Stimulated activated CD8-positive, alpha-beta memory T cell treated with anti-CD3 and anti-CD28 coated beads, Interleukin-7, amount 100 ng/mL, for 24 hours (primary cell): ENCODE results near the gene MVP.
A peak's percentile ranks its signal among the peaks of the same experiment; 100 is the strongest.
"Not testable (repeated sequence)": the region's sequence is repeated elsewhere in the genome, so short reads cannot be mapped to it uniquely, and the experiment has no call there.

Experiments
- DNase-seq: peaks from one replicate; pipeline ENCODE4 v3.0.0-alpha.2; 2020; ENCODE audit warnings: low read depth

MVP gene

DNA sequence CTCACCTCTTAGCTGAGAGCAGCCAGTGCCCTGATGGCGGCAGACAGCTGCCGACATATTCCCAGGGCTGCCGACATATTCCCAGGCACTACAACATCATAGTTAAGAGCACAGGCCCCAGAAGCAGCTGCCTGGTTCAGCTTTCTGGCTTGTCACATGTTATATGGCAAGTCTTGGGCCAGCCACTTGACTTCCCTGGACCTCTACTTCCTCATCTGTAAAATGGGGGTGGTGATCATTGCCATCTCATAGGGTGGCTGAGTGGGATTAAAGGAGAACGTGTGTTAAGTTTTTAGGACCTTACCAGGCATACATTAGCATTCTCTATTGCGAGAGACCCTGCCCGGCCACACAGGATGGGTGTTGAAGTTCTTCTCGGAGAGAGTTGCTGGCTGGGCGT, 23.7 kb downstream of the MVP start:
- DNase-seq, result no peak

DNA sequence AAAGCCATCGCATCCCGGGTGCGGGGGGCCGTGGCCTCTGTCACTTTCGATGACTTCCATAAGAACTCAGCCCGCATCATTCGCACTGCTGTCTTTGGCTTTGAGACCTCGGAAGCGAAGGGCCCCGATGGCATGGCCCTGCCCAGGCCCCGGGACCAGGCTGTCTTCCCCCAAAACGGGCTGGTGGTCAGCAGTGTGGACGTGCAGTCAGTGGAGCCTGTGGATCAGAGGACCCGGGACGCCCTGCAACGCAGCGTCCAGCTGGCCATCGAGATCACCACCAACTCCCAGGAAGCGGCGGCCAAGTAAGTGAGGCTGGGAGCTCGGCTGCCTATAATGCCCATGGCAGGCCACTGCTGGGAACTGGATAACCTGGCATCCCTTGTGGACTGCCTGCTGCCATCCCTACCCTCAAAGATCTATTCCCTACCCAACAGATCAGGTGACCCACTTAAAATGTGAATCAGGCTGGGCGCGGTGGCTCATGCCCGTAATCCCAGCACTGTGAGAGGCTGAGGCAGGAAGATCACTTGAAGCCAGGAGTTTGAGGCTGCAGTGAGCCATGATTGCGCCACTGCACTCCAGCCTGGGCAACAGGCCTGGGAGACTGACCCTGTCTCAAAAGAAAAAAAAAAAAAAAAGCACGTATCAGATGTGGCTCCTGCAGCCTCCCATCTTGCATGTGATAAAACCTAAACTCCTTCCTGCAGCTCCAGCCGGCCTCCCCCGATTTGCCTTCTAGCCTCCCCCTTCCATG, 24.5 kb downstream of the MVP start:
- DNase-seq, result no peak

DNA sequence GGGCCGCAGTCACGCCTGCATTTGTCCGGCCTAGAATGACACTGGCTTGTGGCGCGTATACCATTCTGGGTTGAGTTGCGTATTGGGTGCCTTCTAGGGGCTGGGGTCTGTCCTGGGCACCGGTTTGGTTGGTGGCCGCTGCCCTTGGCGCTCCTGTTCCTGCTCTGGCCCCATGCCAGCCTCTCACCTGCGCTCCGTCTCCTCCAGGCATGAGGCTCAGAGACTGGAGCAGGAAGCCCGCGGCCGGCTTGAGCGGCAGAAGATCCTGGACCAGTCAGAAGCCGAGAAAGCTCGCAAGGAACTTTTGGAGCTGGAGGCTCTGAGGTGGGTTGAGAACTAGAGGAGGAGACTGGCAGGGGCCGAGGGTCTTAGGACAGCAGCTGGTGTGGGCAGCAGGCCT, 25.4 kb downstream of the MVP start:
- DNase-seq, result no peak

DNA sequence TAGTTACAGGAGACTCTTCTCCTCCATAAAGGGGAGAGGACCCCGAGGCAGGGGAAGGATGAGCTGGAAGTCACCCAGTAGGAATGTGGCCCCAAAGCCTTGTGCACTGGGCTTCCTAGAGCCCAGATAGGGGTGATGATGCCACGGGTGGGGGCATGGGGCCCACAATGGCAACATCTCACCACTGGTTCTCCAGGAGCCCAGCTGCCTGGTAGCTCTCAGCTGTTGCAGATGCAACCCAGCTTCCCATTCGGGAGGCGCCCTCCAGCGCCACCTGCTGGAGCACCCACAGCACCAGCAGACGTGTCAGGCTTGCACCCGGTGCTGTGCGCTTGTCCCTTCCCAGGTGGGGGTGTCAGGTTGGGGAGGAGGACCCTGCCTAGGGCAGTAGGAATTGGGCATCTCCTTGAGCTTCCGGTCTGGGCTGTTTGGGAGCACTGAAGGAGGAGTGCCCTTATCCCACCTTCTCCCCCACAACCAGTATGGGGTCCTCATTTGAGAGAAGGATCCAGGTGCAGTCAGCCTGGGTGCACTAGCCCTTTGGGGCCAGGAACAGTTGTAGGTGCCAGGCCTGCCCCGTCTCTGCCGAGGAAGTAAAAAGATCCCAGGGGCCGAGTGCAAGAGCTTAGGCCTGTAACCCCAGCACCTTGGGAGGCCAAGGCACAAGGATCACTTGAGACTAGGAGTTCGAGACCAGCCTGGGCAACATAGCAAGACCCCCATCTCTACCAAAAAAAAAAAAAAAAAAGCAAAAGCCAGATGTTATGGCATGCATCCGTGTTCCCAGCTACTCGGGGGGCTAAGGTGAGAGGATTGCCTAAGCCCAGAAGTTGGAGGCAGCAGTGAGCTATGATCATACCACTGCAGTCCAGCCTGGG, 28.4 kb downstream of the MVP start:
- DNase-seq, result peak; percentile 64

DNA sequence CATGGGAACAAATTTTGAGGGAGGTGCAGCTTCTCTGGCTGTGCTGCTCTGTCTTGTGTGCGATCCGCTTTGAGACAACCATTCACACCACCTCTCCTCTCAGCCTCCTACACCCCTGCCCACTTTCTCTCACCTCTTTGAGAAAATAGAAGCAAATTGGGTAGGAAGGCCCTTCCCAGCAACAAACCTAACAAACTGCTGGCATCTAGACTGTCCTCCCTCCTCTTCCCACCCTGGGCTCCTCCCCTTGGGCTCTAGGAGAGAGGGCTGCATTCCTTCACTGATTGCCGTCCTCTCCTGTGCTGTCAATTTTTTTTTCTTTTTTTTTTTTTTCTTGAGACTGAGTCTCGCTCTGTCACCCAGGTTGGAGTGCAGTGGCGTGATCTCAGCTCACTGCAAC, 29.2 kb downstream of the MVP start:
- DNase-seq, result no peak

DNA sequence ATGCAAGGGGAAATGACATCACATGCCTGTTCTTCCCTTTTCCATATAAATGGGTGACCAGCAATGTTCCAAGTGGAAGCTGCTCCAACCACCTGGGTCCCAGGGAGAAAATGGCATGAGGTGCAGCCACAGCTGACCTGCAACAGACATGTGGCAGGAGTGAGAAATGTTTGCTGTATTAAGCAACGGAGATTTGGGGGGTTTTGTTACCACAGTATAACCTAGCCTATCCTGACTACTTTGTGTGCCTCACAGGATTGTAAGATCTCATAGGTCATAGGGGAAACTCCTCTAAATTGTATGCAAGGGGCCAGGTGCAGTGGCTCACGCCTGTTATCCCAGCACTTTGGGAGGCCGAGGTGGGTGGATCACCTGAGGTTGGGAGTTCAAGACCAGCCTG, 30.7 kb downstream of the MVP start:
- no peak for DNase-seq

DNA sequence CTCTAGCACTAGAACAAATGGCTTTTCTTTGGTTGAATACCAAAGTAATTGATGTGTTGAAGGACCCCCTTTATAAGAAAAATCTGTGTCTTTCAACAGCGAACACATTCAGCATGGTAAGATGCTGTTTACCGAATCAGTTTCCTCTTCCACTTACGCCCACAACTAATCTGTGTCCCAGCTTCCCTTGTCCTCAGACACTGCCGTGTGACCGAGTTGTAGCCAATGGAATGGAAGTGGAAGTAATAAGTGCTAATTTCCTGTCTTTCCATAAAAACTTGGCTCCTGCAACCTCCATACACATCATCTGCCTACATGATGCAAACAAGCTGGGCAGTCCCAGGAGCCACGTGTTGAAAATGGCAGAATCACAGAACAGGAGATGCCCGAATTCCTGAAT, 32.4 kb downstream of the MVP start:
- no peak for DNase-seq

DNA sequence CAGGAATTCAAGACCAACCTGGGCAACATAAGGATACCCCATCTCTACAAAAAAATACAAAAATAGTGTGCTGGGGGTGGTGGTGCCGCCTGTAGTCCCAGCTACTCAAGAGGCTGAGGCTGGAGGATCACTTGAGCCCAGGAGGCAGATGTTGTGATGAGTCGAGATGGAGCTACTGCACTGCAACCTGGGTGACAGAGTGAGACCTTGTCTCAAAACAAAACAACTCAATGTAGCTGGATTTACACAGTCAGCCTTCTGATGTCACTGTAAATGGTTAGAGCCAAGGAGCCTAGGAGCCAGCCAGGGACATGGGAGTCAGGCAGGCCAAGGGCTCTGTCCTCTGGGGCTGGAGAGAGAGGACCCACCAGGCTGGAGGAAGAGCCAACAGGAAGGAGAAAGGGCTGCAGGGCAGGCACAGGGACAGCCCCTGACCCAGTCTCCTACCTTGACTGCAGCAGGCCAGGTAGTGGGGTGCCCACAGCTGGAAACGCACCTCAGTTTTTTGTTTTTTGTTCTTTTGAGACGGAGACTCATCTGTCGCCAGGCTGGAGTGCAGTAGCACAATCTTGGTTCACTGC, 34.3 kb downstream of the MVP start:
- DNase-seq, result no peak

DNA sequence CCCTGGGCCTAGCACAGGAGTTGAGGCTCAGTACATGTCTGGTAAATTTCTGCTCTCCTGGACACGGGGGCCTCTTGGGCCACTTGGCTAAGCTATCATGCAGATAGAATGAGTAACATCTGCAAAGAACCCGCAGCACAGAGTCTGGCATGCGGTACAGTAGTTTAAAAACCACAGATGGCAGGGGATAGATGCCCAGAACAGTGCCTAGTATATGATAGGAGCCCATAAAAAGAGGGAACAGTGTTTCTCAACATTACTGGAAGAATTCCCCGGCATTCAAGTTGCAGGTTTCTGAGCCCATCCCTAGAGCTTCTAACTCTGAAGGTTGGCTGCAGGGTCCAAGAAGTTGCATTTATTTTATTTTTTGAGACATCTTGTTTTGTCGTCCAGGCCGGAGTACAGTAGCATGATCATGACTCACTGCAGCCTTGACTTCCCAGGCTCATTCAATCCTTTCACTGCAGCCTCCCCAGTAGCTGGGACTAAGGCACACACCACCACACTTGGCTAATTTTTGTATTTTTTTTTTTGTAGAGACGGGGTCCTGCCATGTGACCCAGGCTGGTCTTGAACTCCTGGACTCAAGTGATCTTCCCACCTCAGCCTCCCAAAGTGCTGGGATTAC, 37.0 kb downstream of the MVP start:
- no peak for DNase-seq

DNA sequence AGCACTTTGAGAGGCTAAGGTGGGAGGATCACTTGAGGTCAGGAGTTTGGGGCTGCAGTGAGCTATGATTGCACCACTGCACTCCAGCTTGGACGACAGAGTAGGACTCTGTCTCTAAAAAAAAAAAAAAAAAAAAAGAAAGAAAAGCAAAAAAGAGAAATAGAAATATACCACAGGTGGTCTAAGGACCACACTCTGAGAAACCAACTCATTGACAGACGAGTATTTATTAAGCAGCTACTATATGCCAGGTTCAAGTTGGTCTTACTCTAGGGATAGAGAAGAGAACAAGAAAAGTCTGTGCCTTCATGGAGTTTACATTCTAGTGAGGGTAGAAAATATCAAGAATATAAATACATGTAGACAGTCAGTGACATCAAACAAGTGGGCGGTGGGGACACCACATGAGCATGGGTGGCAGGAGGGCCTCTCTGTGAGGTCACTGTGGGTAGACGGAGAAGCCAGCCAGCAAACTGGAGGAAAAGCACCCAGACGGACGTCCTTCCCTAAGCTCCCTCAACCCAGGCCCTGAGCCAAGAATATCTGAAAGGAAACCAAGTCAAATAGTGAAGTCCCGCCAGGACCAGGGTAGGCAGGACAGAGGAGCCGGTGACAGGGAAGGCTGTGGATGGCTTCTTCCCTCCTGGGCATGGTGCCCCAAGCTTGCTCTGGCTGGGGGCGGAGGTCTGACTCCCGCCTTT, 38.0 kb downstream of the MVP start:
- DNase-seq, result no peak

DNA sequence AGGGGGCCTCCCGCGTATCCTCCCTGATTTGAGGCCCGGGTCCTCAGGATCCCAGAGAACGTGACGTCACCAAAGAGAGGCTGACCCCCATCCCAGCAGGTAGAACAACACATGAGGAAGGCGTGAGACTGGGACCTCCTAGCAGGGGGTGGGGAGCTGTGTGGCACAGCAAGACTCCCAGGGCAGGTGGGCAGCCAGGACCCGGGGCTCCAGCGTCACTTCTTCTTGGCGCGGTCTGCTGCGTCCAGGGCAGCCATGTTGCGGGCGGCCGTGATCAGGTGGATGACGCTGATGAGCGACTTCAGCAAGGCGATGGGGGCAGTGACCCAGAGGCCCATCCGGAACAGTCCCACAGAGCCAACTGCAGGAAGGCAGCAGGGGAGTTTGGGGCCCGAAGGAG, 38.7 kb downstream of the MVP start:
- DNase-seq, result no peak

DNA sequence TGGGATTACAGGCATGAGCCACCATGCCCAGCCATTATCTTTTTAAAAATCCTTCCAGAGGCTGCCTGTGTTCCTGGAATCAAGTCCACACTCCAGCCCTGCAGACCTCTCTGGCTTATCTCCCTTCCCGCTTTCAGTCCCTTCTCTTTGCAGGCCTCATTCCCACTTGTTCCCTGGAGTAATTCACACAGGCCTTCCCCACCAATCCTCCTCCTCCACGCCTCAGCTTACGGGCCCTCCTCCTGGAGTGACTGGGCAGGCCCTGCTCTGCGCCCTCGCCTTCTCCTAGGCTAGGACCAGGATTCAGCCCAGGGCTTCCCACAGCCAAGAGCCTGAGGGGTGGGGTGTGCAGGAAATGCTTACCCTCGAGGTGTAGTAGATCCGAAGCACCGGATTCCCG, 40.0 kb downstream of the MVP start:
- no peak for DNase-seq

DNA sequence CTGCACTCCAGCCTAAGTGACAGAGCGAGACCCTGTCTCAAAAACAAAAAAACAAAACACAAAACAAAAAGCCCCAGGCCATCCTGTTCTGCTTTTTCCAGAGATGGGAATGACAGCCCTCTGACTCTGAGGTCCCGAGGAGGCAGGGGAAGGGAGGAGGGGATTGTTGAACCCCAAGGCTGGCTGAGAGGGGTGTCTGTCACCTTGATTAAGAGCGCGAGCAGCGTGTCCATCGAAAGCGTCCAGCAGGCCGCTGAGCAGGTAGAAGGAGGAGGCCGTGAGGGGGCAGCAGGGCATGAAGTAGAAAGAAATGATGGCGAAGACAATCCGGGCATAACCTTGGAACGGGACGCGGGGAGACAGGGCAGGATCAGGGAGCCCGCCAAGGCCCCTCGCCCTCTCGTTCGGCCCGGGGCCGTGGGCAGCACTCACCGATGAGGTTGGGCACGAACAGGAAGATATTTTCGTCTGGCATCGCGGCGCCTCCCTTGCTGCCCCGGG, 42.2 kb downstream of the MVP start:
- no peak for DNase-seq

DNA sequence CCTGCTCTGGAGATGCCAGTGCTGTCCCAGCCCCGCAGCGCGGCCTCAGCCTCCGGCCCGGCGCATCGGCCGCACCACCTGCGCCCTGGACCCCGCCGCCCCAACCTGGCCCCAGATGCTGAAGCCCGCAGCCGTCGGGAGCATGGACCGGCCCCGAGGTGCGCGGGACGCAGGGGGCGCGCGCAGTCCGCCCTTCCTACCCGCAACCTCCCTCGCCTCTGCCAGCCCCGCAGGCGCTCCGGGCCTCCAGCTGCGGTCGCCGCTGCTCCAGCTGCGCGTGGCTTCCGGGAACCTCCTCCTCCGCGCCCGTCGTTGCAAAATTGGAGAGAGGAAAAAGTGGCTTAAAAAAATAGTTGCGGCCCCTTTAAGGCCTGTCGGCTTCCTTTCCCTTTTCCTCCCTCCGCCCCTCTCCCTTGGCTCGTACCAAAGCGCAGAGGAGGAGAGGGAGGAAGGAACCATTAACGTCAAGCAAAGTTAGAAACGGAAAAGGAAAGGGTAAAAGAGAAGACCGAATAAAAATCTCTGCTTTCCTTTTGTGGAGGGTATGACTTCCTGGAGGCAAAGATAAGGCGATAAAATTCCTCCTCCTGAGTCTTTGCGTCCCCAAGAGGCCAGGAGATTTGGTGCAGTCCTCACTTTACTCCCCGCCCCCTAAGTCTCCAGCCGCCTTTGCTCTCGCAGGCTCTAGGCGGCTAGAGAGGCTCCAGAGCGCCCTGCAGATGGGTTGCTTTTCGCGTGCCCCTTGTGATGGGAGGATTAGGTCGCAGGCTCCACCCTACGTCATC, 42.8 kb downstream of the MVP start, which contains the start of gene CDIPT:
Gene CDIPT (minus strand): TSS at position 343 of the 785 bp plus-strand sequence. CDS start 369 bp downstream, outside the sequence.
- DNase-seq, result peak; percentile 78

DNA sequence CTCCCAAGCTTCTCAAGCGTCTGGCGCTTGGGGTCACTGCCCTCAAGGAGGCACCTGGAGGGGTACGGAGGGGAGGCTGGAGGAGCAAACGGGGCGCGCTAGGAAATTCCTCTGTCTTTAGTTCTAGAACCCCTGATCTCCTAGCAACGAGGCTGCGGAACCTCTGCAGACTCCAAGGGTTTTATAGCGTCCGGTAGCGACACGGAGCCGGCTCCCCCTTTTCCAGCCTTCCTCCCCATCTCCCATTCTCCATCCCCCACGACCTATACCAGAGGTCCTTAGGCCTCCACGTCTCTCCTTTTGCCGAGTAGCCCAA, 43.4 kb downstream of the MVP start:
- no peak for DNase-seq

DNA sequence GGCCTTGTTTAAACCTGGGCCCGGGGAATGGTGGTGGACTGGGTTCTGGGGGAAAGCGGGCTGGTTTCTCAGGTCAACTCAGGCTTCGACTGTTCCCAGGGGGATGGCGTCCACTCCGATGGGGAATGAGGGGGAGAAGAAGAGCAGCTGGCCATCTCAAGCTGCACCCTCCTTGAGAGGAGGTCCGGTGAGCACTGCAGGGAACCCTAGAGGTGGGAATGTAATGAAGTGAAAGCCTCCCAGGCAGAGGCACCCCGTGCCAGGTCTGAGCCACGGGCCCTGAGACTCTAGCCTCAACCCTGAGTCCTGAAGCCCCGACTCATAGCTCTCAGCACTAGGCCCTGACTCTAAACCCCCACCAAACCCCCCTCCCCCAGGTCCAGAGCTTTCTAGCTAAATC, 43.9 kb downstream of the MVP start:
- no peak for DNase-seq

DNA sequence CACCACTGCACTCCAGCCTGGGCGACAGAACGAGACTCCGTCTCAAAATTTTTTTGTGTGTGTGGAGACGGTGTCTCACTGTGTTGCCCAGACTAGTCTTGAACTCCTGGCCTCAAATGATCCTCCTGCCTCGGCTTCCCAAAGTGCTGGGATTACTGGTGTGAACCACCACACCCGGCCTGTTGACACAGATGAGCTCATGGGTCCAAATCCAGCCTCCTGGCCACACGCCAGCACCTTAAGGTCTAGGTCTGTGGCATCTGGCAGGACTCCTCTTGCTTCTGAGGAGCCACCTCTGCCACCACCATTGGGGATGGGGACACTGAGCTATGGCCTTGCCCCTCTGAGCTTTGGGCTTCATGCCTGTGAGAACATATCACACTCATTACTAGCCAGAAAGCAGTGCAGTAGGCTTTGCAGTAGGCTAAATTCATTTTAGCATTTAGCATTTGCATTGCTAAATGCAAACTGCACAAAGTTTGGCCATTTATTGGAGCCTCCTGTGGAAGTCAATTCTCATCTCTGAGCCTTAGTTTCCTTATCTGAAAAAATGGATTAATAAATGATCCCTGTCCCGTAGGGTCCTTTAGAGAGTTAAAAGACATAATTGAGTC, 48.2 kb downstream of the MVP start:
- DNase-seq, result no peak

DNA sequence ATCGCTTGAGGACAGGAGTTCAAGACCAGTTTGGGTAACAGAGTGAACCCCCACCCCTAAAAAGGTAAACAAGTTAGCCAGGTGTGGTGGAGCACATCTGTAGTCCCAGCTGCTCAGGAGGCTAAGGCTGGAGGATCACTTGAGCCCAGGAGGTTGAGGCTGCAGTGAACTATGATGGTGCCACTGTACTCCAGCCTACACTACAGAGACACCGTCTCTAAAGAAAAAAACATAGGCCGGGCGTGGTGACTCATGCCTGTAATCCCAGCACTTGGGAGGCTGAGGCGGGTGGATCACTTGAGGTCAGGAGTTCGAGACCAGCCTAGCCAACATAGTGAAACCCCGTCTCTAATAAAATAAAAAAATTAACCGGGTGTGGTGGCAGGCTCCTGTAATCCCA, 48.8 kb downstream of the MVP start:
- DNase-seq, result not testable (repeated sequence)

DNA sequence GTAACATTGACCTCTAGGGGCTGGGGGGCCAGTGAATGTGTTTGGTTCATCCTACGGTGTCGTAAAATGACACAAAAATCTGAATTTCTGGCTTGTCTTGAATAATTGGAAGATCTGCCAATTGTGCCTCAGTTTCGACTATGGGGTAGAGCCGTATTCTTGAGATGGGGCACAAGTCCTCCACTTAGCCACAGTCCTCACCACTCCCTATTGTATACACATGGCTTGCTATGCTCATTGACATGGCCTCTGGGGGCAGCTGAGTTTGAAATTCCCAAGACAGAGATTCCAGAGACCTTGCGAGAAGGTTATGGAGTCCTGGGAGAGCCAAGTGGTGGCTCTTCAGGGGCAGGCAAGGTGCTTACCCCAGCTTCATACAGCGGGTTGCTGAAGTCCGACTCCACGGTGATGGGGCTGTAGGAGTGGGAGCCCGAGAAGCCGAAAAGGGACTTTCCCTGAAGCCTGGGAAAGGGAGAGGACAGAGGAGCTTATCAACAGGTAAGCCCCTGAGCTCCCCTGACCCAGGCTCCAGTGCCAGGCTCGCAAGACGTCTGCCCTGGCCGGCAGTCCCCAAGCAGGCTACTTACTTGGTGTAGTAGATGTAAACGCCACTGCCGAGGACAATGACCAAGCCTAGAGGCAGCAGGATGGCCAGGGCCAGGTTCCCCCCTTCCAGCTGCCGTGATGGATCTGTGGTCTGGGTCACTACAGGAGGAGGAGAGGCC, 51.7 kb downstream of the MVP start:
- no peak for DNase-seq

DNA sequence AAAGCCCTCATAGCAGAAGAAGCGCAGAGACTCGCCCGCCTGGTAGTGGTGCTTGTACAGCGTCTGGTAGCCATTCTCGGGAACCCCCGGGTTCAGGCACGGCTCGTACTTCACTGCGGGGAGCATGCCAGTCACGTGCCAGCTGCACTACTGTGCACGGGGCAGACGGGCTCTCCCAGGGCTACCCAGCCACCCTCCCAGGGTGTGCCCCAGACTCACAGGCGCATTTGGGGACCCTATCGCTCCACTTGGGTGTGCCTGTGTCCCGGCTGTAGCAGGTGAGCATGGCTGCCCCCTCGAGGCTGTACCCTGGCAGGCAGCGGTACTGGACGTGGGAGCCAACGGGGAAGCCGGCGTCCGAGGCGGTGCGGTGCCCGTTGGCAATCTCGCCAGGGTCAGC, 53.1 kb downstream of the MVP start:
- no peak for DNase-seq
